Esophagus muscularis mucosa (tissue), 4 donors: ENCODE data around the gene SLC4A9.

Experiments used
- EP300 ChIP-seq: sonication (generic); formaldehyde crosslinking; IDR thresholded peaks from one replicate; pipeline ENCODE4 v1.6.1; 2017; ENCODE audit warnings: antibody characterized with exemption
- POLR2AphosphoS5 ChIP-seq, 2 donors: sonication (generic); formaldehyde crosslinking; IDR thresholded peaks; one replicate each; pipeline ENCODE4 v1.6.1; 2017; ENCODE audit warnings: antibody characterized with exemption in 2 of 2
- TF ChIP-seq, protein P1 (sequence below), 3 experiments: fragments of 200-600 bp in 2 of 3; fragments of 450-650 bp in 1 of 3; sonication (generic) in 2 of 3; IDR thresholded peaks; one replicate each; pipeline ENCODE4 v1.5.1; 2017 to 2019; ENCODE audit warnings: antibody characterized with exemption in 3 of 3, mild to moderate bottlenecking in 2 of 3, moderate library complexity in 1 of 3

DNA sequence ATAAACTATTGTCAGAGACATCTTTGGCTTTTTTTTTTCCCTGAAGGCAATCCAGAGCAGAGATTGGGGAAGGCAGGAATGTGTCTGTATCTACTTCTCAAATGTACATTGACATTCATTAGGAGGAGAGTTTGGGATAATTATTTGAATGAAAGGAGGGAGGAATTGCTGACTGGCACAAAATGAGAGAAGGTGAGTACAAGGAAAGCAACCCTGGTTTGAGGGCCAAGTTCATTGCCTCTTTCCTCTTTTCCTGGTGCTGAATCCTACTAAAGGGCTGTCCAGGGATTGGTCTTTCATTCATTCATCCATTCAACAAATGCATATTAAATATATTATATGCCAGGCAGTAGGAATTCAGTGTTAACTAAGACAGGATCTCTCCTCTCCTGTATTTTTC, 22.9 kb downstream of the SLC4A9 start:
- TF ChIP-seq EP300 (no peak), POLR2AphosphoS5 (IDR thresholded peaks at IDR 0.05) (no peak)
- TF ChIP-seq, protein P1, sequence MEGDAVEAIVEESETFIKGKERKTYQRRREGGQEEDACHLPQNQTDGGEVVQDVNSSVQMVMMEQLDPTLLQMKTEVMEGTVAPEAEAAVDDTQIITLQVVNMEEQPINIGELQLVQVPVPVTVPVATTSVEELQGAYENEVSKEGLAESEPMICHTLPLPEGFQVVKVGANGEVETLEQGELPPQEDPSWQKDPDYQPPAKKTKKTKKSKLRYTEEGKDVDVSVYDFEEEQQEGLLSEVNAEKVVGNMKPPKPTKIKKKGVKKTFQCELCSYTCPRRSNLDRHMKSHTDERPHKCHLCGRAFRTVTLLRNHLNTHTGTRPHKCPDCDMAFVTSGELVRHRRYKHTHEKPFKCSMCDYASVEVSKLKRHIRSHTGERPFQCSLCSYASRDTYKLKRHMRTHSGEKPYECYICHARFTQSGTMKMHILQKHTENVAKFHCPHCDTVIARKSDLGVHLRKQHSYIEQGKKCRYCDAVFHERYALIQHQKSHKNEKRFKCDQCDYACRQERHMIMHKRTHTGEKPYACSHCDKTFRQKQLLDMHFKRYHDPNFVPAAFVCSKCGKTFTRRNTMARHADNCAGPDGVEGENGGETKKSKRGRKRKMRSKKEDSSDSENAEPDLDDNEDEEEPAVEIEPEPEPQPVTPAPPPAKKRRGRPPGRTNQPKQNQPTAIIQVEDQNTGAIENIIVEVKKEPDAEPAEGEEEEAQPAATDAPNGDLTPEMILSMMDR (IDR thresholded peaks at IDR 0.05): no peak
